Loucy (cell line): ENCODE data around the gene KDM2B.

Source experiments
- EZH2phosphoT487 ChIP-seq: fragments of 200-600 bp; IDR thresholded peaks from 2 replicates; pipeline ENCODE4 v1.6.1; 2018; ENCODE audit warnings: antibody characterized with exemption, mild to moderate bottlenecking, moderate library complexity, borderline replicate concordance
- TF ChIP-seq, protein P1 (sequence below): fragments of 200-600 bp; sonication (generic); conservative IDR thresholded peaks from 2 replicates; pipeline ENCODE4 v1.5.1; 2014; ENCODE audit warnings: mild to moderate bottlenecking, antibody characterized with exemption, low read length

GRCh38 chr12:121561009-121561395, 19.8 kb downstream of the KDM2B start:
- TF ChIP-seq, protein P1, sequence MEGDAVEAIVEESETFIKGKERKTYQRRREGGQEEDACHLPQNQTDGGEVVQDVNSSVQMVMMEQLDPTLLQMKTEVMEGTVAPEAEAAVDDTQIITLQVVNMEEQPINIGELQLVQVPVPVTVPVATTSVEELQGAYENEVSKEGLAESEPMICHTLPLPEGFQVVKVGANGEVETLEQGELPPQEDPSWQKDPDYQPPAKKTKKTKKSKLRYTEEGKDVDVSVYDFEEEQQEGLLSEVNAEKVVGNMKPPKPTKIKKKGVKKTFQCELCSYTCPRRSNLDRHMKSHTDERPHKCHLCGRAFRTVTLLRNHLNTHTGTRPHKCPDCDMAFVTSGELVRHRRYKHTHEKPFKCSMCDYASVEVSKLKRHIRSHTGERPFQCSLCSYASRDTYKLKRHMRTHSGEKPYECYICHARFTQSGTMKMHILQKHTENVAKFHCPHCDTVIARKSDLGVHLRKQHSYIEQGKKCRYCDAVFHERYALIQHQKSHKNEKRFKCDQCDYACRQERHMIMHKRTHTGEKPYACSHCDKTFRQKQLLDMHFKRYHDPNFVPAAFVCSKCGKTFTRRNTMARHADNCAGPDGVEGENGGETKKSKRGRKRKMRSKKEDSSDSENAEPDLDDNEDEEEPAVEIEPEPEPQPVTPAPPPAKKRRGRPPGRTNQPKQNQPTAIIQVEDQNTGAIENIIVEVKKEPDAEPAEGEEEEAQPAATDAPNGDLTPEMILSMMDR = no peak
- no peak for TF ChIP-seq EZH2phosphoT487
